CD4-positive, alpha-beta T cell (primary cell): ENCODE measurements around the gene GSTM5. TPM values are rescaled to one million over a fixed set of nuclear protein-coding genes. Genes with fewer than 3 reads are reported as not detected.
A peak's percentile ranks its signal among the peaks of the same experiment; 100 is the strongest.
"Not testable (repeated sequence)": the region's sequence is repeated elsewhere in the genome, so short reads cannot be mapped to it uniquely, and the experiment has no call there.

ENCODE experiments used
- ATAC-seq: fragments of 200-7000 bp; cut with Tn5 transposase; one replicate; pipeline ENCODE4 v1.10.0; 2022; ENCODE audit warnings: mild to moderate bottlenecking; ENCODE audit not compliant: poor library complexity
- CTCF ChIA-PET: fragments of 350-600 bp; sonication (Branson Sonifier 250); formaldehyde crosslinking; loops from one replicate; lab custom pipeline; 2021; ENCODE audit warnings: antibody characterized with exemption, inconsistent platforms; lab: Charles Lee
- POLR2A ChIA-PET: fragments of 350-600 bp; sonication (Branson Sonifier 250); formaldehyde crosslinking; loops from one replicate; lab custom pipeline; 2021; ENCODE audit warnings: antibody characterized with exemption, inconsistent platforms; lab: Charles Lee
- DNase-seq, 14 experiments: peaks; one replicate each; pipeline ENCODE4 v3.0.0-alpha.2; 2013 to 2020; ENCODE audit warnings: mixed read lengths in 2 of 14
- H3K27ac ChIP-seq, 2 donors: one replicate each; pipeline versions ENCODE4 v1.5.1 to v1.7.0; 2013; ENCODE audit warnings: low read length in 2 of 2, low read depth in 1 of 2, mild to moderate bottlenecking in 1 of 2
- H3K27me3 ChIP-seq, 2 experiments: 1 replicate in 1 of 2; 2 replicates in 1 of 2; pipeline versions ENCODE4 v1.6.1 to v1.7.0; 2013; ENCODE audit warnings: low read length in 2 of 2, control low read depth in 1 of 2, mild to moderate bottlenecking in 1 of 2, moderate library complexity in 1 of 2; ENCODE audit not compliant: insufficient read depth in 2 of 2, control insufficient read depth in 1 of 2
- H3K36me3 ChIP-seq: one replicate; pipeline ENCODE4 v1.6.1; 2013; ENCODE audit warnings: low read length, control low read depth; ENCODE audit not compliant: insufficient read depth
- H3K4me1 ChIP-seq: one replicate; pipeline ENCODE4 v1.6.1; 2013; ENCODE audit warnings: low read length, control low read depth; ENCODE audit not compliant: insufficient read depth
- H3K4me3 ChIP-seq: one replicate; pipeline ENCODE4 v1.5.1; 2013; ENCODE audit warnings: mild to moderate bottlenecking, low read length, moderate library complexity
- H3K9me3 ChIP-seq, 2 experiments: 1 replicate in 1 of 2; 2 replicates in 1 of 2; pipeline versions ENCODE4 v1.6.1 to v1.7.0; 2013; ENCODE audit warnings: low read length in 2 of 2, mild to moderate bottlenecking in 2 of 2, control low read depth in 1 of 2, moderate library complexity in 1 of 2; ENCODE audit not compliant: control insufficient read depth in 1 of 2, insufficient read depth in 1 of 2
- H3K27ac Mint-ChIP-seq: one replicate; pipeline ENCODE4 v1.8.0; 2020; ENCODE audit warnings: mixed read lengths
- H3K27me3 Mint-ChIP-seq: one replicate; pipeline ENCODE4 v1.8.0; 2021; ENCODE audit warnings: mixed read lengths
- H3K36me3 Mint-ChIP-seq: one replicate; pipeline ENCODE4 v1.8.0; 2021; ENCODE audit warnings: low read depth, mixed read lengths
- H3K4me1 Mint-ChIP-seq: one replicate; pipeline ENCODE4 v1.8.0; 2021; ENCODE audit warnings: low read depth, mixed read lengths
- H3K4me3 Mint-ChIP-seq: one replicate; pipeline ENCODE4 v1.8.0; 2020; ENCODE audit warnings: mild to moderate bottlenecking, mixed read lengths
- H3K9me3 Mint-ChIP-seq: one replicate; pipeline ENCODE4 v1.8.0; 2020; ENCODE audit warnings: mixed read lengths
- CTCF ChIP-seq: fragments of 200-600 bp; IDR thresholded peaks from one replicate; pipeline ENCODE4 v1.8.0; 2022; ENCODE audit warnings: antibody characterized with exemption, mild to moderate bottlenecking
- intact Hi-C, 2 experiments: fragments of 100-400 bp; cut with DNase I in 1 of 2; cut with micrococcal nuclease in 1 of 2; formaldehyde crosslinking; loops; one replicate each; pipeline versions ENCODE4 v1.15.1 to v1.9.0; 2023 to 2025; cut with DNase I, micrococcal nuclease
- total RNA-seq, 174 experiments: library from RNA in 2 of 174; stranded (reverse) in 2 of 174; gene quantifications; one replicate each; pipeline ENCODE4 v1.2.3 and lab custom pipeline; 2021 to 2026

GSTM5 gene
- total RNA-seq, 2 experiments from 2014 or later = 0.20 to 0.36 TPM

- no peaks in the 10 kb centered on the region for H3K9me3 Mint-ChIP-seq
- Histone ChIP-seq H3K27ac (no peak overlapping the region), H3K4me3 (peak overlapping the region; percentile 52), H3K9me3 (no peaks in the 10 kb centered on the region), H3K4me1 (peaks cover 22% of the 10 kb centered on the region), H3K36me3 (no peaks in the 10 kb centered on the region), H3K27me3 (no peaks in the 10 kb centered on the region)
- POLR2A ChIA-PET = interaction anchor here (1.0 to 1.2 kb wide), 2 partner anchors 12 to 19 kb away, joined by 4 to 5 read pairs; partner anchors contain the start of genes GSTM1 and GSTM4
- no peaks in the 10 kb centered on the region for H3K27me3 Mint-ChIP-seq
- CTCF ChIA-PET = no interaction called here
- peak; percentile 38 for ATAC-seq
- intact Hi-C loops = no loop called here
- DNase-seq = no peak
- H3K4me1 Mint-ChIP-seq = peaks cover 30% of the 10 kb centered on the region
- peak overlapping the region; percentile 52 for H3K27ac Mint-ChIP-seq
- no peak for TF ChIP-seq CTCF
- peaks cover 5% of the 10 kb centered on the region for H3K36me3 Mint-ChIP-seq
- peak overlapping the region; percentile 87 for H3K4me3 Mint-ChIP-seq
Observed at GRCh38 chr1:109668123-109668775, 43.8 kb upstream of the GSTM5 start.

- DNase-seq (peak in 2 of 14 experiments; percentile 26 to 28), ATAC-seq (no peak)
- no peaks in the 10 kb centered on the region for H3K27me3 ChIP-seq
- H3K9me3 ChIP-seq = no peaks in the 10 kb centered on the region
- H3K36me3 ChIP-seq = no peaks in the 10 kb centered on the region
- H3K27ac ChIP-seq = no peak overlapping the region
- no peaks in the 10 kb centered on the region for H3K9me3 Mint-ChIP-seq
- no peaks in the 10 kb centered on the region for H3K27me3 Mint-ChIP-seq
- H3K4me1 Mint-ChIP-seq = peaks cover 30% of the 10 kb centered on the region
- peaks cover 22% of the 10 kb centered on the region for H3K4me1 ChIP-seq
- no peak for TF ChIP-seq CTCF
- H3K27ac Mint-ChIP-seq = peak overlapping the region; percentile 47
- peak overlapping the region; percentile 5 for H3K4me3 ChIP-seq
- ChIA-PET CTCF (interaction anchor here (1.1 to 1.2 kb wide), 2 partner anchors 29 to 315 kb away, joined by 3 to 4 read pairs; partner anchors contain the start of gene AHCYL1), POLR2A (interaction anchor here (1.1 kb wide), 1 partner anchor 18 kb away, joined by 4 read pairs; the partner anchor contains the start of gene GSTM1)
- intact Hi-C loops = no loop called here
- H3K36me3 Mint-ChIP-seq = peaks cover 5% of the 10 kb centered on the region
- peak overlapping the region; percentile 76 for H3K4me3 Mint-ChIP-seq
Observed at GRCh38 chr1:109669246-109669948, 42.7 kb upstream of the GSTM5 start.

- ChIA-PET CTCF (interaction anchor here (1.1 to 1.2 kb wide), 2 partner anchors 30 to 314 kb away, joined by 3 to 4 read pairs; partner anchors contain the start of gene AHCYL1), POLR2A (interaction anchor here (1.1 kb wide), 1 partner anchor 18 kb away, joined by 4 read pairs; the partner anchor contains the start of gene GSTM1)
- intact Hi-C loops, H3K27me3 Mint-ChIP-seq, H3K9me3 ChIP-seq, H3K9me3 Mint-ChIP-seq, ATAC-seq, H3K36me3 ChIP-seq, H3K27me3 ChIP-seq, H3K36me3 Mint-ChIP-seq, H3K27ac ChIP-seq, H3K4me3 ChIP-seq: not testable (repeated sequence)
- peak in 1 of 14 experiments; percentile 10 for DNase-seq
- Mint-ChIP-seq H3K27ac (peak overlapping the region; percentile 47), H3K4me1 (peaks cover 30% of the 10 kb centered on the region), H3K4me3 (peak overlapping the region; percentile 46)
- peaks cover 22% of the 10 kb centered on the region for H3K4me1 ChIP-seq
Observed at GRCh38 chr1:109669949-109670302, 42.1 kb upstream of the GSTM5 start.
